UCSD-AML1 (cell line): ENCODE results near the gene NTF4.

ENCODE experiments used
- DNase-seq: peaks from one replicate; lab custom pipeline; 2025; ENCODE audit not compliant: unreplicated experiment; lab: John Stamatoyannopoulos, UW

Gene NTF4

GRCh38 chr19:49064768-49065611, at the start of gene NTF4:
NTF4 (minus strand) TSS chr19:49064818; CDS start chr19:49061997, 2,821 bp downstream.
- DNase-seq, result no peak

GRCh38 chr19:49113762-49114629, 49.4 kb upstream of the NTF4 start, which contains the start of gene LIN7B:
LIN7B (plus strand) TSS chr19:49114370; CDS start chr19:49114405, 35 bp downstream.
- peak; percentile 82 for DNase-seq

- DNase-seq, result no peak
Observed at GRCh38 chr19:49111218-49111998, 46.8 kb upstream of the NTF4 start.

- no peak for DNase-seq
Observed at GRCh38 chr19:49110567-49110966, 45.9 kb upstream of the NTF4 start.

GRCh38 chr19:49109569-49110233, 45.1 kb upstream of the NTF4 start:
- no peak for DNase-seq

GRCh38 chr19:49109051-49109450, 44.4 kb upstream of the NTF4 start:
- no peak for DNase-seq

GRCh38 chr19:49107625-49108459, 43.2 kb upstream of the NTF4 start:
- no peak for DNase-seq

- peak; percentile 45 for DNase-seq
Observed at GRCh38 chr19:49106648-49107135, 42.1 kb upstream of the NTF4 start.

- no peak for DNase-seq
Observed at GRCh38 chr19:49104229-49104864, 39.7 kb upstream of the NTF4 start.

- DNase-seq, result no peak
Observed at GRCh38 chr19:49103331-49104085, 38.9 kb upstream of the NTF4 start.

- no peak for DNase-seq
Observed at GRCh38 chr19:49102303-49102702, 37.7 kb upstream of the NTF4 start.

GRCh38 chr19:49101160-49101559, 36.5 kb upstream of the NTF4 start:
- DNase-seq, result no peak

- no peak for DNase-seq
Observed at GRCh38 chr19:49098795-49099194, 34.2 kb upstream of the NTF4 start.

GRCh38 chr19:49097453-49098288, 33.1 kb upstream of the NTF4 start:
- peak; percentile 71 for DNase-seq

GRCh38 chr19:49094505-49095482, 30.2 kb upstream of the NTF4 start:
- no peak for DNase-seq

GRCh38 chr19:49092686-49093085, 28.1 kb upstream of the NTF4 start:
- DNase-seq, result no peak
